ENCODE results near the gene TSHZ3.
A peak's percentile ranks its signal among the peaks of the same experiment; 100 is the strongest.

TSHZ3 gene

GRCh38 chr19:31370216-31370615, 21.0 kb upstream of the TSHZ3 start:
- no peak for TF ChIP-seq CTCF (IDR thresholded peaks at IDR 0.05)

GRCh38 chr19:31364963-31365362, 15.7 kb upstream of the TSHZ3 start:
- peak; percentile 14; the same call in 1 of the 2 replicates for TF ChIP-seq CTCF (IDR thresholded peaks at IDR 0.05)

GRCh38 chr19:31361728-31362127, 12.5 kb upstream of the TSHZ3 start:
- TF ChIP-seq CTCF (IDR thresholded peaks at IDR 0.05): no peak

GRCh38 chr19:31357315-31357673, 8.1 kb upstream of the TSHZ3 start:
- no peak for TF ChIP-seq CTCF (IDR thresholded peaks at IDR 0.05)

- TF ChIP-seq CTCF (IDR thresholded peaks at IDR 0.05): no peak
Measured at GRCh38 chr19:31356587-31357314, 7.5 kb upstream of the TSHZ3 start.

- no peak for TF ChIP-seq CTCF (IDR thresholded peaks at IDR 0.05)
Measured at GRCh38 chr19:31355665-31356289, 6.5 kb upstream of the TSHZ3 start.

- no peak for TF ChIP-seq CTCF (IDR thresholded peaks at IDR 0.05)
Measured at GRCh38 chr19:31354799-31355664, 5.8 kb upstream of the TSHZ3 start.
